HepG2 (cell line): ENCODE measurements around the gene PRKN.
"Not testable (repeated sequence)": the region's sequence is repeated elsewhere in the genome, so short reads cannot be mapped to it uniquely, and the experiment has no call there.

Experiments used
- DNMT1 ChIP-seq: sonication (generic); formaldehyde crosslinking; IDR thresholded peaks from 2 replicates; pipeline ENCODE4 v1.5.1; 2020; ENCODE audit warnings: mild to moderate bottlenecking, missing genetic modification reagents
- FOXA1 ChIP-seq, 2 experiments: fragments of 450-650 bp in 1 of 2; sonication (generic) in 1 of 2; formaldehyde crosslinking in 1 of 2; IDR thresholded peaks; 2 replicates each; pipeline versions ENCODE4 v1.4.0 to v1.6.1; 2016 to 2020; ENCODE audit warnings: missing genetic modification reagents in 1 of 2
- GABPB1 ChIP-seq: IDR thresholded peaks from 2 replicates; pipeline ENCODE4 v1.6.1; 2016; ENCODE audit warnings: mild to moderate bottlenecking, missing genetic modification reagents, moderate library complexity, missing compliant biosample characterization
- GATAD2A ChIP-seq: IDR thresholded peaks from 2 replicates; pipeline ENCODE4 v1.6.1; 2016
- JUNB ChIP-seq: sonication (generic); formaldehyde crosslinking; IDR thresholded peaks from 2 replicates; pipeline ENCODE4 v1.8.0; 2022; ENCODE audit warnings: missing genetic modification reagents, mild to moderate bottlenecking, borderline replicate concordance
- KDM1A ChIP-seq: IDR thresholded peaks from 2 replicates; pipeline ENCODE4 v1.6.1; 2016; ENCODE audit warnings: missing compliant biosample characterization
- MEF2D ChIP-seq: sonication (generic); formaldehyde crosslinking; IDR thresholded peaks from 2 replicates; pipeline ENCODE4 v1.5.1; 2020; ENCODE audit warnings: mild to moderate bottlenecking, missing genetic modification reagents
- MEIS2 ChIP-seq: sonication (generic); formaldehyde crosslinking; IDR thresholded peaks from 2 replicates; pipeline ENCODE4 v1.9.0; 2021; ENCODE audit warnings: mild to moderate bottlenecking, missing genetic modification reagents
- POLR2AphosphoS5 ChIP-seq: IDR thresholded peaks from 2 replicates; pipeline ENCODE4 v1.6.1; 2012; ENCODE audit warnings: low read depth, low read length
- RAD51 ChIP-seq: fragments of 450-650 bp; IDR thresholded peaks from 2 replicates; pipeline ENCODE4 v1.6.1; 2016; ENCODE audit warnings: borderline replicate concordance
- ZNF83 ChIP-seq: sonication (generic); formaldehyde crosslinking; IDR thresholded peaks from 2 replicates; pipeline ENCODE4 v1.4.0; 2020; ENCODE audit warnings: missing genetic modification reagents, mild to moderate bottlenecking, borderline replicate concordance
- TF ChIP-seq, protein P1 (sequence below): sonication (generic); formaldehyde crosslinking; IDR thresholded peaks from 2 replicates; pipeline ENCODE4 v1.4.0; 2020; ENCODE audit warnings: missing genetic modification reagents
- TF ChIP-seq, protein P2 (sequence below): sonication (generic); formaldehyde crosslinking; IDR thresholded peaks from 2 replicates; pipeline ENCODE4 v1.4.0; 2020; ENCODE audit warnings: missing genetic modification reagents
- TF ChIP-seq, protein P3 (sequence below): sonication (generic); formaldehyde crosslinking; IDR thresholded peaks from 2 replicates; pipeline ENCODE4 v1.4.0; 2020; ENCODE audit warnings: mild to moderate bottlenecking, missing genetic modification reagents

DNA sequence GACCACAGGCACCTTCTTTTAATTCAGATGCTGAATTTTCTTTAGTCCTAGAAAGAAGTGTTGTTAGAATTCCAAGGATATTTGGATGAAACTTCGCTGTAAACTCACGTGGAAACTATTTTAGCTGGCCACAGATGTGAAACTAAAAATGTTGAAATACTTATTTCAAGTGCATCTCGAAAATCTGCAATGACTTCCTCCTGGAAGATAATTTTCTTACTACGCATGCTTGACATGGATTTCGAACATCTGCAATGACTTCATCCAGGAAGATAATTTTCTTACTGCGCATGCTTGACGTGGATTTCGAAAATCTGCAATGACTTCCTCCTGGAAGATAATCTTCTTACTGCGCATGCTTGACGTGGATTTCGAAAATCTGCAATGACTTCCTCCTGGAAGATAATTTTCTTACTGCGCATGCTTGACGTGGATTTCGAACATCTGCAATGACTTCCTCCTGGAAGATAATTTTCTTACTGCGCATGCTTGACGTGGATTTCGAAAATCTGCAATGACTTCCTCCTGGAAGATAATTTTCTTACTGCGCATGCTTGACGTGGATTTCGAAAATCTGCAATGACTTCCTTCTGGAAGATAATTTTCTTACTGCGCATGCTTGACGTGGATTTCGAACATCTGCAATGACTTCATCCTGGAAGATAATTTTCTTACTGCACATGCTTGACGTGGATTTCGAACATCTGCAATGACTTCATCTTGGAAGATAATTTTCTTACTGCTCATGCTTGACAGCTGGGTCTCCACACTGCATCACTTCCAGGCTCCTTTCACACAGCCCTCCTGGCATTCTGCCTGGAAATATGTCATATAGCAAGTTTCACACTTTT, 336.4 kb downstream of the PRKN start:
- TF ChIP-seq GATAD2A; ZNF83; DNMT1 (CRISPR knock-in tag); RAD51; KDM1A (CRISPR knock-in tag); POLR2AphosphoS5; FOXA1 (IDR thresholded peaks at IDR 0.05); FOXA1 (CRISPR knock-in tag; IDR thresholded peaks at IDR 0.05); JUNB (CRISPR knock-in tag); MEF2D; MEIS2; GABPB1 (CRISPR knock-in tag): not testable (repeated sequence)
- TF ChIP-seq, protein P1, sequence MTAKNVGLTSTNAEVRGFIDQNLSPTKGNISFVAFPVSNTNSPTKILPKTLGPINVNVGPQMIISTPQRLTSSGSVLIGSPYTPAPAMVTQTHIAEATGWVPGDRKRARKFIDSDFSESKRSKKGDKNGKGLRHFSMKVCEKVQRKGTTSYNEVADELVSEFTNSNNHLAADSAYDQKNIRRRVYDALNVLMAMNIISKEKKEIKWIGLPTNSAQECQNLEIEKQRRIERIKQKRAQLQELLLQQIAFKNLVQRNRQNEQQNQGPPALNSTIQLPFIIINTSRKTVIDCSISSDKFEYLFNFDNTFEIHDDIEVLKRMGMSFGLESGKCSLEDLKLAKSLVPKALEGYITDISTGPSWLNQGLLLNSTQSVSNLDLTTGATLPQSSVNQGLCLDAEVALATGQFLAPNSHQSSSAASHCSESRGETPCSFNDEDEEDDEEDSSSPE (CRISPR knock-in tag) = not testable (repeated sequence)
- TF ChIP-seq, protein P2, sequence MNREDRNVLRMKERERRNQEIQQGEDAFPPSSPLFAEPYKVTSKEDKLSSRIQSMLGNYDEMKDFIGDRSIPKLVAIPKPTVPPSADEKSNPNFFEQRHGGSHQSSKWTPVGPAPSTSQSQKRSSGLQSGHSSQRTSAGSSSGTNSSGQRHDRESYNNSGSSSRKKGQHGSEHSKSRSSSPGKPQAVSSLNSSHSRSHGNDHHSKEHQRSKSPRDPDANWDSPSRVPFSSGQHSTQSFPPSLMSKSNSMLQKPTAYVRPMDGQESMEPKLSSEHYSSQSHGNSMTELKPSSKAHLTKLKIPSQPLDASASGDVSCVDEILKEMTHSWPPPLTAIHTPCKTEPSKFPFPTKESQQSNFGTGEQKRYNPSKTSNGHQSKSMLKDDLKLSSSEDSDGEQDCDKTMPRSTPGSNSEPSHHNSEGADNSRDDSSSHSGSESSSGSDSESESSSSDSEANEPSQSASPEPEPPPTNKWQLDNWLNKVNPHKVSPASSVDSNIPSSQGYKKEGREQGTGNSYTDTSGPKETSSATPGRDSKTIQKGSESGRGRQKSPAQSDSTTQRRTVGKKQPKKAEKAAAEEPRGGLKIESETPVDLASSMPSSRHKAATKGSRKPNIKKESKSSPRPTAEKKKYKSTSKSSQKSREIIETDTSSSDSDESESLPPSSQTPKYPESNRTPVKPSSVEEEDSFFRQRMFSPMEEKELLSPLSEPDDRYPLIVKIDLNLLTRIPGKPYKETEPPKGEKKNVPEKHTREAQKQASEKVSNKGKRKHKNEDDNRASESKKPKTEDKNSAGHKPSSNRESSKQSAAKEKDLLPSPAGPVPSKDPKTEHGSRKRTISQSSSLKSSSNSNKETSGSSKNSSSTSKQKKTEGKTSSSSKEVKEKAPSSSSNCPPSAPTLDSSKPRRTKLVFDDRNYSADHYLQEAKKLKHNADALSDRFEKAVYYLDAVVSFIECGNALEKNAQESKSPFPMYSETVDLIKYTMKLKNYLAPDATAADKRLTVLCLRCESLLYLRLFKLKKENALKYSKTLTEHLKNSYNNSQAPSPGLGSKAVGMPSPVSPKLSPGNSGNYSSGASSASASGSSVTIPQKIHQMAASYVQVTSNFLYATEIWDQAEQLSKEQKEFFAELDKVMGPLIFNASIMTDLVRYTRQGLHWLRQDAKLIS (CRISPR knock-in tag) = not testable (repeated sequence)
- TF ChIP-seq, protein P3, sequence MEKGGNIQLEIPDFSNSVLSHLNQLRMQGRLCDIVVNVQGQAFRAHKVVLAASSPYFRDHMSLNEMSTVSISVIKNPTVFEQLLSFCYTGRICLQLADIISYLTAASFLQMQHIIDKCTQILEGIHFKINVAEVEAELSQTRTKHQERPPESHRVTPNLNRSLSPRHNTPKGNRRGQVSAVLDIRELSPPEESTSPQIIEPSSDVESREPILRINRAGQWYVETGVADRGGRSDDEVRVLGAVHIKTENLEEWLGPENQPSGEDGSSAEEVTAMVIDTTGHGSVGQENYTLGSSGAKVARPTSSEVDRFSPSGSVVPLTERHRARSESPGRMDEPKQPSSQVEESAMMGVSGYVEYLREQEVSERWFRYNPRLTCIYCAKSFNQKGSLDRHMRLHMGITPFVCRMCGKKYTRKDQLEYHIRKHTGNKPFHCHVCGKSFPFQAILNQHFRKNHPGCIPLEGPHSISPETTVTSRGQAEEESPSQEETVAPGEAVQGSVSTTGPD (CRISPR knock-in tag) = not testable (repeated sequence)
